Spleen (tissue), 11 donors: ENCODE results near the gene SLC24A3. TPM values are rescaled to one million over a fixed set of nuclear protein-coding genes. Genes with fewer than 3 reads are reported as not detected.

Experiments used
- DNase-seq: peaks from one replicate; pipeline ENCODE4 v3.0.0-alpha.2; 2020
- H3K27ac ChIP-seq, 8 donors: fragments of 200-600 bp; sonication (generic) in 7 of 8; 1 replicate in 4 of 8; 2 replicates in 4 of 8; pipeline versions ENCODE4 v1.5.0 to v1.8.0; 2016 to 2021; ENCODE audit warnings: inconsistent platforms in 4 of 8, mild to moderate bottlenecking in 4 of 8, moderate library complexity in 1 of 8
- H3K27me3 ChIP-seq, 7 donors: fragments of 200-600 bp; sonication (generic) in 6 of 7; replicated peaks in 1 of 7; 1 replicate in 4 of 7; 2 replicates in 3 of 7; pipeline versions ENCODE4 v1.5.0 to v1.8.0; 2016 to 2021; ENCODE audit warnings: inconsistent platforms in 3 of 7, mild to moderate bottlenecking in 1 of 7
- H3K36me3 ChIP-seq, 6 donors: fragments of 200-600 bp; sonication (generic) in 5 of 6; 1 replicate in 4 of 6; 2 replicates in 2 of 6; pipeline versions ENCODE4 v1.5.0 to v1.8.0; 2016 to 2021; ENCODE audit warnings: inconsistent platforms in 2 of 6
- H3K4me1 ChIP-seq, 6 donors: fragments of 200-600 bp; sonication (generic) in 5 of 6; 1 replicate in 3 of 6; 2 replicates in 3 of 6; pipeline versions ENCODE4 v1.5.0 to v1.8.0; 2016 to 2021; ENCODE audit warnings: inconsistent platforms in 3 of 6
- H3K4me3 ChIP-seq, 8 donors: fragments of 200-600 bp; sonication (generic) in 7 of 8; 1 replicate in 4 of 8; 2 replicates in 4 of 8; pipeline versions ENCODE4 v1.5.0 to v1.8.0; 2016 to 2021; ENCODE audit warnings: inconsistent platforms in 4 of 8, mild to moderate bottlenecking in 4 of 8, moderate library complexity in 2 of 8
- H3K9me3 ChIP-seq, 8 donors: fragments of 200-600 bp; sonication (generic) in 7 of 8; 1 replicate in 4 of 8; 2 replicates in 4 of 8; pipeline versions ENCODE4 v1.5.0 to v1.8.0; 2016 to 2021; ENCODE audit warnings: inconsistent platforms in 4 of 8
- CTCF ChIP-seq, 11 experiments: fragments of 200-600 bp in 7 of 11; fragments of 450-650 bp in 4 of 11; sonication (generic) in 4 of 11; IDR thresholded peaks in 8 of 11; conservative IDR thresholded peaks in 3 of 11; 1 replicate in 7 of 11; 2 replicates in 4 of 11; pipeline versions ENCODE4 v1.4.0 to v1.8.0; 2016 to 2021; ENCODE audit warnings: antibody characterized with exemption in 11 of 11, inconsistent platforms in 4 of 11, mild to moderate bottlenecking in 1 of 11
- POLR2A ChIP-seq, 3 donors: fragments of 450-650 bp; IDR thresholded peaks; one replicate each; pipeline ENCODE4 v1.5.1; 2017; ENCODE audit warnings: antibody characterized with exemption in 3 of 3, mild to moderate bottlenecking in 1 of 3
- POLR2AphosphoS5 ChIP-seq, 3 donors: sonication (generic); formaldehyde crosslinking; IDR thresholded peaks; one replicate each; pipeline ENCODE4 v1.5.1; 2017; ENCODE audit warnings: antibody characterized with exemption in 3 of 3
- WGBS, 5 donors: extraction: QIAGEN DNeasy Blood & Tissue Kit in 3 of 5; methylation state at CpG; one replicate each; pipeline versions ENCODE4 v1.1.5 to v1.1.7; 2013 to 2018; 5-methylcytosine and 5-hydroxymethylcytosine counted together
- intact Hi-C: fragments of 100-400 bp; cut with DNase I; formaldehyde crosslinking; loops from one replicate; pipeline ENCODE4 v1.15.0; 2023; ENCODE audit warnings: low total_unique reads
- polyA plus RNA-seq, 3 donors: library from polyadenylated mRNA; stranded (reverse); fragments of 200-250 nt; gene quantifications; one replicate each; pipeline ENCODE4 v1.2.1, GENCODE V29; 2013
- total RNA-seq, 7 donors: library from RNA; depleted of rRNA in 3 of 7; stranded (reverse); fragments of >200 nt in 3 of 7; fragmentation: NEBNext Ultra II Directional in 4 of 7; extraction: Animal tissue kit (Norgen Biotek cat#: 25700) in 4 of 7; gene quantifications; one replicate each; pipeline versions ENCODE4 v1.1.0 to v1.2.1, GENCODE V29; 2016 to 2021
- donor health status: healthy with polysubstance abuse.
- donor health status: DM: no; HTN: no; CAD: no; lungs with moderate emphysema.
- donor health status: DM: no; HTN: no; CAD: no.
- donor health status: Bipolar disorder and iron deficiency.
- donor health status: healthy.
- donor health status: DM: no; HTN: no; CAD: no.
- donor health status: DM: yes; HTN: yes; CAD: no.

The SLC24A3 gene
- total and polyA plus RNA-seq, 10 donors: 0.37 to 3.9 (median 2.6) TPM

GRCh38 chr20:19757487-19758132 is 545.2 kb downstream of the SLC24A3 start:
- intact Hi-C loops: no loop called here
- H3K27ac ChIP-seq: peak overlapping the region; percentile 29 to 91 (median 85)

GRCh38 chr20:19758133-19758500 is 545.7 kb downstream of the SLC24A3 start, which contains the start of gene RIN2:
Gene RIN2, plus strand, starts transcription at chr20:19758258. Its CDS starts 131,344 bp downstream, at chr20:19889602.
- Histone ChIP-seq H3K27me3 (peaks cover 0 to 33% (median 15%) of the 10 kb centered on the region in 7 donors), H3K9me3 (no peaks in the 10 kb centered on the region), H3K4me1 (peaks cover 0 to 56% (median 26%) of the 10 kb centered on the region in 6 donors), H3K36me3 (no peaks in the 10 kb centered on the region), H3K27ac (peak within 1 kb of the TSS; percentile 48 to 91 (median 85)), H3K4me3 (peak within 1 kb of the TSS; percentile 49 to 83 (median 56))
- peak; percentile 77 for DNase-seq
- peak in 1 of 3 donors; percentile 5 for TF ChIP-seq POLR2AphosphoS5 (IDR thresholded peaks at IDR 0.05)
- TF ChIP-seq CTCF (IDR thresholded peaks at IDR 0.05 in 8 of 11, conservative IDR thresholded peaks at IDR 0.05 in 3 of 11): no peak
- 0 to 2% (median 1%) methylated on average over 21 to 25 of the region's 25 CpGs for WGBS, 5 donors
- intact Hi-C loops: no loop called here

More at GRCh38 chr20:19757487-19758132, 545.2 kb downstream of the SLC24A3 start:
- peaks cover 0 to 56% (median 26%) of the 10 kb centered on the region in 6 donors for H3K4me1 ChIP-seq
- peak; percentile 88 for DNase-seq
- no peaks in the 10 kb centered on the region for H3K9me3 ChIP-seq
- H3K36me3 ChIP-seq: no peaks in the 10 kb centered on the region
- TF ChIP-seq POLR2A (IDR thresholded peaks at IDR 0.05) (no peak), POLR2AphosphoS5 (IDR thresholded peaks at IDR 0.05) (peak; percentile 53 to 81 (median 77))
- peaks cover 0 to 33% (median 15%) of the 10 kb centered on the region in 7 donors for H3K27me3 ChIP-seq
- WGBS, 5 donors: 1 to 3% (median 2%) methylated on average over 25 to 45 of the region's 45 CpGs
- peak overlapping the region; percentile 49 to 83 (median 56) for H3K4me3 ChIP-seq

GRCh38 chr20:19758501-19759331 is 546.3 kb downstream of the SLC24A3 start:
- peak overlapping the region; percentile 48 to 91 (median 85) for H3K27ac ChIP-seq
- H3K4me3 ChIP-seq: peak overlapping the region; percentile 49 to 83 (median 56)
- 2 to 4% (median 3%) methylated on average over 27 to 54 of the region's 54 CpGs for WGBS, 5 donors
- H3K36me3 ChIP-seq: no peaks in the 10 kb centered on the region
- peaks cover 0 to 56% (median 26%) of the 10 kb centered on the region in 6 donors for H3K4me1 ChIP-seq
- H3K9me3 ChIP-seq: no peaks in the 10 kb centered on the region
- peak; percentile 85 for DNase-seq
- TF ChIP-seq CTCF (IDR thresholded peaks at IDR 0.05 in 8 of 11, conservative IDR thresholded peaks at IDR 0.05 in 3 of 11) (peak in 1 of 11 experiments; percentile 8), POLR2A (IDR thresholded peaks at IDR 0.05) (no peak), POLR2AphosphoS5 (IDR thresholded peaks at IDR 0.05) (peak; percentile 36 to 88 (median 70))
- intact Hi-C loops: no loop called here
- peaks cover 0 to 33% (median 15%) of the 10 kb centered on the region in 7 donors for H3K27me3 ChIP-seq

GRCh38 chr20:19760371-19760721 is 547.9 kb downstream of the SLC24A3 start:
- Histone ChIP-seq H3K27me3 (peaks cover 0 to 33% (median 15%) of the 10 kb centered on the region in 7 donors), H3K4me1 (peaks cover 0 to 56% (median 26%) of the 10 kb centered on the region in 6 donors), H3K9me3 (no peaks in the 10 kb centered on the region), H3K27ac (peak overlapping the region in 5 of 8 donors; percentile 21 to 88 (median 82)), H3K4me3 (no peak overlapping the region), H3K36me3 (no peaks in the 10 kb centered on the region)
- intact Hi-C loops: no loop called here
- WGBS, 5 donors: 64 to 91% (median 79%) methylated on average over 3 of the region's 3 CpGs
- TF ChIP-seq CTCF (IDR thresholded peaks at IDR 0.05 in 8 of 11, conservative IDR thresholded peaks at IDR 0.05 in 3 of 11) (no peak), POLR2AphosphoS5 (IDR thresholded peaks at IDR 0.05) (no peak), POLR2A (IDR thresholded peaks at IDR 0.05) (no peak)
- no peak for DNase-seq
